Esophagus muscularis mucosa (tissue), 4 donors: ENCODE data around the gene GATD1. TPM values are rescaled to one million over a fixed set of nuclear protein-coding genes. Genes with fewer than 3 reads are reported as not detected.
A peak's percentile ranks its signal among the peaks of the same experiment; 100 is the strongest.

Source experiments
- DNase-seq: peaks from one replicate; pipeline ENCODE4 v3.0.0-alpha.2; 2017; ENCODE audit errors: extremely low spot score
- H3K27ac ChIP-seq, 4 donors: fragments of 200-600 bp; sonication (generic); replicated peaks in 1 of 4; 1 replicate in 3 of 4; 2 replicates in 1 of 4; pipeline ENCODE4 v1.5.1; 2016 to 2019; ENCODE audit warnings: mild to moderate bottlenecking in 1 of 4
- H3K27me3 ChIP-seq, 4 donors: fragments of 200-600 bp; sonication (generic); one replicate each; pipeline versions ENCODE4 v1.5.1 to v1.6.0; 2016 to 2019
- H3K36me3 ChIP-seq, 4 donors: fragments of 200-600 bp; sonication (generic); one replicate each; pipeline ENCODE4 v1.5.1; 2016 to 2019
- H3K4me1 ChIP-seq, 4 donors: fragments of 200-600 bp; sonication (generic); one replicate each; pipeline ENCODE4 v1.5.1; 2016 to 2019
- H3K4me3 ChIP-seq, 4 donors: fragments of 200-600 bp; sonication (generic); 1 replicate in 2 of 4; 2 replicates in 2 of 4; pipeline ENCODE4 v1.5.1; 2016 to 2019; ENCODE audit warnings: mild to moderate bottlenecking in 4 of 4, moderate library complexity in 1 of 4
- H3K9me3 ChIP-seq, 4 donors: fragments of 200-600 bp; sonication (generic); 1 replicate in 3 of 4; 2 replicates in 1 of 4; pipeline ENCODE4 v1.5.1; 2016 to 2019
- EP300 ChIP-seq: sonication (generic); formaldehyde crosslinking; IDR thresholded peaks from one replicate; pipeline ENCODE4 v1.6.1; 2017; ENCODE audit warnings: antibody characterized with exemption
- POLR2A ChIP-seq: fragments of 450-650 bp; IDR thresholded peaks from one replicate; pipeline ENCODE4 v1.6.1; 2017; ENCODE audit warnings: antibody characterized with exemption, moderate library complexity, mild to moderate bottlenecking, low read depth
- POLR2AphosphoS5 ChIP-seq, 2 donors: sonication (generic); formaldehyde crosslinking; IDR thresholded peaks; one replicate each; pipeline ENCODE4 v1.6.1; 2017; ENCODE audit warnings: antibody characterized with exemption in 2 of 2
- WGBS: methylation state at CpG from one replicate; pipeline ENCODE4 v1.1.5; 2018; 5-methylcytosine and 5-hydroxymethylcytosine counted together
- intact Hi-C: fragments of 100-400 bp; cut with DNase I; formaldehyde crosslinking; loops from one replicate; pipeline ENCODE4 v1.15.1; 2023
- total RNA-seq, 4 donors: library from RNA; depleted of rRNA; stranded (reverse); fragments of >200 nt; gene quantifications; one replicate each; pipeline versions ENCODE4 v1.1.0 to v1.2.1, GENCODE V29; 2016
- TF ChIP-seq, protein P1 (sequence below), 3 experiments: fragments of 200-600 bp in 2 of 3; fragments of 450-650 bp in 1 of 3; sonication (generic) in 2 of 3; IDR thresholded peaks; one replicate each; pipeline ENCODE4 v1.5.1; 2017 to 2019; ENCODE audit warnings: antibody characterized with exemption in 3 of 3, mild to moderate bottlenecking in 2 of 3, moderate library complexity in 1 of 3

Gene GATD1
- total RNA-seq, 4 donors from 2014 or later: 24.0 to 37.7 (median 28.9) TPM

DNA sequence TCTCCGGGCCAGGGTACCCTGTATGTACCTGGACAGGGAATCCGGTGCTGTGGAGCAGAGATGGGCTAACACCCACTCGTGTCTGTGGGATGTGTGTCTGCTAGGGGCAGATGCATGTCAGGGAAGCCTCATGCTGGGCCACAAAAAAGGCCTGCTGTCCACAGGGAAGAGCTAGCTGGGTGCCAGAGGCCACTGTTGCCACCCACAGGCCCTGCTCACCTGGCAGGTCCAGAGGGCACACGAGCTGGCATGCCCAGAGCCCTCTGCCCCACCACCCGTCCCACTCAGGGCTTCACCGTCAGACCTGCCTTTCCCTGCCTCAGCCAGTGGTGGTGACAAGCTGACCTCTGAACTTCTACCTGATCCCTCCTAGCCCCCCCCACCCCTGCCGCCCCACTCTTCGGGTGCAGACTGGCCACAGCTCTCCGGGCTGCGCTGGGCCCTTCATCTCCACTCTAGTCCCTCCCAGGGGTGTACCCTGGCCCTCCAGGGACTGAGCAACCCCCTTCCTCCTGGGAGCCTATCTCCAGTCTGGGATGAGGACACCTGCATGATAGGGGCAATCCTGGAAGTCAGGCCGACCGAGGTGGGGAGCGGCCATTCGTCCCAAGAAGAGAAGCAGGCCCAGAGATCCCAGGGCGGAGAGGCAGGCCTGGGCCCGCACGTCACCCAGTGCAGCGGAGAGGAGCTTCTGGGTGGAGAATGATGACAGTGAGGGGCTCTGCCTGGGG is 19.4 kb upstream of the GATD1 start:
- intact Hi-C loops: no loop called here
- TF ChIP-seq POLR2A (no peak), EP300 (no peak), POLR2AphosphoS5 (IDR thresholded peaks at IDR 0.05) (no peak)
- TF ChIP-seq, protein P1, sequence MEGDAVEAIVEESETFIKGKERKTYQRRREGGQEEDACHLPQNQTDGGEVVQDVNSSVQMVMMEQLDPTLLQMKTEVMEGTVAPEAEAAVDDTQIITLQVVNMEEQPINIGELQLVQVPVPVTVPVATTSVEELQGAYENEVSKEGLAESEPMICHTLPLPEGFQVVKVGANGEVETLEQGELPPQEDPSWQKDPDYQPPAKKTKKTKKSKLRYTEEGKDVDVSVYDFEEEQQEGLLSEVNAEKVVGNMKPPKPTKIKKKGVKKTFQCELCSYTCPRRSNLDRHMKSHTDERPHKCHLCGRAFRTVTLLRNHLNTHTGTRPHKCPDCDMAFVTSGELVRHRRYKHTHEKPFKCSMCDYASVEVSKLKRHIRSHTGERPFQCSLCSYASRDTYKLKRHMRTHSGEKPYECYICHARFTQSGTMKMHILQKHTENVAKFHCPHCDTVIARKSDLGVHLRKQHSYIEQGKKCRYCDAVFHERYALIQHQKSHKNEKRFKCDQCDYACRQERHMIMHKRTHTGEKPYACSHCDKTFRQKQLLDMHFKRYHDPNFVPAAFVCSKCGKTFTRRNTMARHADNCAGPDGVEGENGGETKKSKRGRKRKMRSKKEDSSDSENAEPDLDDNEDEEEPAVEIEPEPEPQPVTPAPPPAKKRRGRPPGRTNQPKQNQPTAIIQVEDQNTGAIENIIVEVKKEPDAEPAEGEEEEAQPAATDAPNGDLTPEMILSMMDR (IDR thresholded peaks at IDR 0.05): no peak
- Histone ChIP-seq H3K4me1 (peaks cover 32 to 49% (median 37%) of the 10 kb centered on the region in 4 donors), H3K27ac (peak overlapping the region; percentile 84 to 93 (median 90)), H3K36me3 (peaks cover 6 to 50% (median 45%) of the 10 kb centered on the region in 4 donors), H3K27me3 (peaks cover 0 to 2% (median 0%) of the 10 kb centered on the region in 4 donors), H3K9me3 (no peaks in the 10 kb centered on the region), H3K4me3 (peak overlapping the region; percentile 59 to 93 (median 84))
- DNase-seq: no peak
- WGBS: 19% methylated on average over 9 of the region's 18 CpGs

DNA sequence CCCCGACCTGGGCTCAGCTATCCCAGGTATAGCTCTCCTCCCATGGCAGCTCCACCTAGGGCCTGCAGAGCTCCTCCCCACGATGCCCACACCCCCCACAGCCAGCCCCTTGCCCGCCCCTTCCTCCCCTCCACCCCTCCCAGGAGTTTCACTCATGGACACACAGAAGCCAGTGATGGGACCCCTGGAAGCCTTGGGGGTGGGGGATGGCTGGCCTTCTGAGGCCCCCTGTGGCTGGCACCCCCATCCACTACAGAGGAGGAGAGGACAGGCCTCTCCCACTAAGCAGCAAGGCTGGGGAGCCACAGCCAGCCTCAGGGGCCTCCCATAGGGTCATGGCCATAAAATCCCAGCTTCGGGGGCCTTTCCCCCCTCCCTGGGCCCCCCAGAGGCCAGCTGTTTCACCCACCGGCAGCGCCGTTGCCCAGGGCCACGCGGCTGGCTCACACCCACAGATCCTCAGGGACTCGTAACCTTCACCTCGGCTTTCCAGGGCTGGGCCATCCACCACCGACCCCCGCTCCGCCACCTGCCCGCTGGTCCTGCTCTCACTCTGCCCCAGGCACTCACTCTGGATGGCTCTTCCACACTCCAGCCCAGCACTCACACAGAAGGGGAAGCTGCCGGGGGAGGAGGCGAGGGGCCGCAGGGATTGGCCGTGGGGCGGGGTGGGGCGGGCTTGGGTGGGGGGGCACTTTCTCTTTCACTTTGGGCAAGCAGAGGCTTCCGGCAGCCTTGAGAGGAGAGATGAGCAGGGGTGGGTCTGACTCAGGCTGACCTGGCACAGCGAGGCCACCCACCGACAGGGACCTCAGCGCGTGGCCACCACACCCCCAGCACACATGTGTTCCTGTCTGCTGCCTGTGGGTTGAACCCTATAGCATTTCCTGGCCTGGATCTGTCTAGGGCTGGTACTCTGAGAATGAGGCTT is 18.6 kb upstream of the GATD1 start:
- H3K27ac ChIP-seq: peak overlapping the region; percentile 84 to 93 (median 90)
- DNase-seq: peak; percentile 95
- TF ChIP-seq POLR2A (no peak), POLR2AphosphoS5 (IDR thresholded peaks at IDR 0.05) (peak; percentile 30 to 73), EP300 (no peak)
- TF ChIP-seq, protein P1 (IDR thresholded peaks at IDR 0.05): no peak
- 19% methylated on average over 4 of the region's 26 CpGs for WGBS
- H3K4me3 ChIP-seq: peak overlapping the region; percentile 59 to 93 (median 84)
- peaks cover 32 to 49% (median 37%) of the 10 kb centered on the region in 4 donors for H3K4me1 ChIP-seq
- peaks cover 6 to 49% (median 43%) of the 10 kb centered on the region in 4 donors for H3K36me3 ChIP-seq
- H3K9me3 ChIP-seq: no peaks in the 10 kb centered on the region
- peaks cover 0 to 8% (median 0%) of the 10 kb centered on the region in 4 donors for H3K27me3 ChIP-seq
- intact Hi-C loops: no loop called here

DNA sequence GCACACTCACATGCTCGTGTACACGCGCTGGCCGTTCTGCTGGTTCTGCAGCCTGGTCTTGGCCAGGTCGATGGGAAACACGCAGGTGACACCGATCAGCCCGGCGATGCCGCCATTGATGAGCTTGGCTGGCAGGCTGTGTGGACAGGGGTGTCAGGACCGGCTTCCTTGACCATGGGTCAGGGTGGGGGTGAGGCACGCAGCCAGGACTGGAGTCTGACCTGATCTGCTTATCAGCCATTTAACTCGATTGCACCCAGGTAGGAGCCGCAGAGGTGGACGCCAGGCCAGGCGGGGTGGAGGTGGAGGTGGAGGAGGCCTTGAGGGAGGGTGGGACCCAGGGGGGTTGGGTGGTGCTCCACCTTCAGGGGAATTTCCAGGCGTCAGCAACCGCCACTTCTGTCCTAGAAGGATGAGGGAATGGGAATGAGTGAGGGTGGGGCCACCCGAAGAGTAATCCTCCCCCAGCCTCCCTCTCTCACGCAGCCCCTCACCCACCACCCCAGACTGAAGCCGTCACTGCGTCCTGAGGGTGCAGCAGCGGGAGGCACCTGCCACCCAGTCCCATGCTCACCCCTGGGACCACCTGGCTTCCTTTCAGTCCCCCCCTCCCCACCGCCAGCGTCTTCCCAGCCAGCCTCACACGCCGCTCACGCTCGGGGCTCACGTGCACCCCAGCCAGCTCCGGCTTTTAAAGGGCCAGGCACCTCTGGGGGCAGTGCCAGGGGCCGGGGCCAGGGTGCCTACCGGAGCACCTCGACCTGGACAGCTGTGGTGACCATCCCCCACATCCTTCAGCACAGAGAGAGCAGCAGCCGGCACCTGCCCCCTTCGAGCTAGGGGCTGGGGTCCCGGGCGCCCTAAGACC is 17.7 kb upstream of the GATD1 start:
- H3K36me3 ChIP-seq: peaks cover 6 to 40% (median 34%) of the 10 kb centered on the region in 4 donors
- TF ChIP-seq POLR2AphosphoS5 (IDR thresholded peaks at IDR 0.05) (no peak), EP300 (no peak), POLR2A (no peak)
- TF ChIP-seq, protein P1 (IDR thresholded peaks at IDR 0.05): no peak
- intact Hi-C loops: no loop called here
- H3K9me3 ChIP-seq: no peaks in the 10 kb centered on the region
- WGBS: 53% methylated on average over 18 of the region's 38 CpGs
- DNase-seq: no peak
- peak overlapping the region; percentile 59 to 93 (median 84) for H3K4me3 ChIP-seq
- H3K4me1 ChIP-seq: peaks cover 32 to 52% (median 40%) of the 10 kb centered on the region in 4 donors
- H3K27ac ChIP-seq: peak overlapping the region; percentile 84 to 93 (median 90)
- peaks cover 0 to 17% (median 4%) of the 10 kb centered on the region in 4 donors for H3K27me3 ChIP-seq

DNA sequence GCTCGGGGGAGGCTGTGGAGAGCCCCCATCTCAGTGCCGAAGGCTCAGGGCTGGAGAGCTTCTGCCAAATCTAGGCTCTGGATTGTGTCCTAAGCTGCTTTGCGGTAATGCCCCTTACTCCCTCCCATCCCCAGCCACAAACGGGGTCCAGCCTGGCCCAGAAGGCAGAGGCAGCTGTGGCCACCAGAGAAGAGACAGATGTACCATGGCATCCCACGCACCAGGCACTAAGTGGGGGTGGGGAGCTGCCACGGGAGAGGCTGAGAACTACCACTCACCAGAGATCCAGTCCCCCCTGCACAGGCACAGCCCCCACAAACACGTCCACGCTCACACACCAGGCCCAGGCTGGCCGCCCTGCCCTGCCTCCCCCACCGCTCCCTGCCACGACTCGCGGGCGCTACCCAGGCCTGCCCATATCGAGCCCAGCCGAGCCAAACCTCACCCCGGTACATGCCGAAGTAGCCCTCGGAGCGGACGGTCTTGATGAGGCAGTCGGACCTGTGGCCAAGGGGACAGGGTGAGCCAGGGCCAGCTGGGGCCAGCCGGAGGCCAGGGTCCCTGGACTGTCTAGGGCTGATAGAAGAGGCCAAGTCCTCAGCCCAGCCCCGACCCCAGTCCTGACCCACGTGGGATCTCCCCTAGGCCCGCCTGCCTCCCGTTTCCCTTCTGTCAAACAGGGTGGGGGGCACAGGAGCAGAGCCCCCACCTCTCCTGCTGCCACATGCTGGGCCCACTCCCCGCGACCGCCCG is 16.9 kb upstream of the GATD1 start:
- peaks cover 32 to 60% (median 48%) of the 10 kb centered on the region in 4 donors for H3K4me1 ChIP-seq
- TF ChIP-seq POLR2AphosphoS5 (IDR thresholded peaks at IDR 0.05) (no peak), EP300 (no peak), POLR2A (no peak)
- TF ChIP-seq, protein P1 (IDR thresholded peaks at IDR 0.05): no peak
- H3K27me3 ChIP-seq: peaks cover 0 to 25% (median 8%) of the 10 kb centered on the region in 4 donors
- no peak for DNase-seq
- no peaks in the 10 kb centered on the region for H3K9me3 ChIP-seq
- WGBS: 81% methylated on average over 20 of the region's 31 CpGs
- no peak overlapping the region for H3K27ac ChIP-seq
- intact Hi-C loops: no loop called here
- H3K36me3 ChIP-seq: peaks cover 2 to 32% (median 27%) of the 10 kb centered on the region in 4 donors
- no peak overlapping the region for H3K4me3 ChIP-seq
